GM19455 (cell line): ENCODE data around the gene NCF2.
"Not testable (repeated sequence)": the region's sequence is repeated elsewhere in the genome, so short reads cannot be mapped to it uniquely, and the experiment has no call there.

Source experiments
- ATAC-seq: cut with Tn5 transposase; IDR thresholded peaks from one replicate; pipeline ENCODE4 v1.9.1; 2021; ENCODE audit not compliant: unreplicated experiment

The NCF2 gene, protein sequence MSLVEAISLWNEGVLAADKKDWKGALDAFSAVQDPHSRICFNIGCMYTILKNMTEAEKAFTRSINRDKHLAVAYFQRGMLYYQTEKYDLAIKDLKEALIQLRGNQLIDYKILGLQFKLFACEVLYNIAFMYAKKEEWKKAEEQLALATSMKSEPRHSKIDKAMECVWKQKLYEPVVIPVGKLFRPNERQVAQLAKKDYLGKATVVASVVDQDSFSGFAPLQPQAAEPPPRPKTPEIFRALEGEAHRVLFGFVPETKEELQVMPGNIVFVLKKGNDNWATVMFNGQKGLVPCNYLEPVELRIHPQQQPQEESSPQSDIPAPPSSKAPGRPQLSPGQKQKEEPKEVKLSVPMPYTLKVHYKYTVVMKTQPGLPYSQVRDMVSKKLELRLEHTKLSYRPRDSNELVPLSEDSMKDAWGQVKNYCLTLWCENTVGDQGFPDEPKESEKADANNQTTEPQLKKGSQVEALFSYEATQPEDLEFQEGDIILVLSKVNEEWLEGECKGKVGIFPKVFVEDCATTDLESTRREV

DNA sequence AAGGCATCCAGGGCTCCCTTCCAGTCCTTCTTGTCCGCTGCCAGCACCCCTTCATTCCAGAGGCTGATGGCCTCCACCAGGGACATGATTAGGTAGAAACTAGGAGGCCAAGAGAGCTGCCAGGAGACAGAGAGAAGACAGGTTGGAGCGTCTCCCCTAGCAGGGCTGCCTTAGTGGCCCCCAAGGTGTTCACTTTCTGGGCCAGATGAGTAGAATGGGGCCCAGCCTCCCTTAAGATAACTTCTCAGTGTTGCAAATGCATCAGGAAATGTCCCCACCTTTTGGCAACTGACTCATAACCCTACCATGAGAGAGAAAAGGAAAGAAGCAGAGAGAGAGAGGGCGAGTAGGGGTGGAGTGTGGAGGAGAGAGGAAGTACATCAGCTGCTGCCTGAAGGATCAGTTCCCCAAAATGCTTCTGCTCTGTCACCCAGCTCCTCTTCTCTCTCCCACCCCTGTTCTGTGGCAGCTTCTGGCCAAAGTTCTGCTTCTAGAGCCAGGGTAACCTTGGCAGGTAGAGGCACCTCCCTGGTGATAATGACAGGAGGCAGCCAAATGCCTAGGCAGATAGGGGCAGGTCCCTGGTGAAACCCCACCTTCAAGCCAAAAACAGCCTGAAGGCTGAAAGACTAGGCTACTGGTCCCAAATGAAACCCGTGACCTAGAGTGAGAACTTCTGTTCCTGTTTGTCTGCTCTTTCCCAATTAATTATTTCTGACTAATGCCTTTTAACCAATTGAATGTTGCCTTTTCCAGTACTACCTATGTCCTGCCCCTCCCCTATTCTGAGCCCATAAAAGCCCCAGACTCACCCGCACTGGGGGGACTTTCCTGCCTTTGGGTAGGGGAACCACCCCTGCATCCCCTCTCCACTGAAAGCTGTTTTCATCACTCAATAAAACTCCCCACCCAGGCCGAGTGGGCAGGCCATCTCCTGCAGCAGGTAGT, at the start of gene NCF2:
NCF2 (minus strand) TSS at position 216 of the 948 bp plus-strand sequence; CDS start at position 86, 130 bp downstream.
- peak; percentile 81 for ATAC-seq

DNA sequence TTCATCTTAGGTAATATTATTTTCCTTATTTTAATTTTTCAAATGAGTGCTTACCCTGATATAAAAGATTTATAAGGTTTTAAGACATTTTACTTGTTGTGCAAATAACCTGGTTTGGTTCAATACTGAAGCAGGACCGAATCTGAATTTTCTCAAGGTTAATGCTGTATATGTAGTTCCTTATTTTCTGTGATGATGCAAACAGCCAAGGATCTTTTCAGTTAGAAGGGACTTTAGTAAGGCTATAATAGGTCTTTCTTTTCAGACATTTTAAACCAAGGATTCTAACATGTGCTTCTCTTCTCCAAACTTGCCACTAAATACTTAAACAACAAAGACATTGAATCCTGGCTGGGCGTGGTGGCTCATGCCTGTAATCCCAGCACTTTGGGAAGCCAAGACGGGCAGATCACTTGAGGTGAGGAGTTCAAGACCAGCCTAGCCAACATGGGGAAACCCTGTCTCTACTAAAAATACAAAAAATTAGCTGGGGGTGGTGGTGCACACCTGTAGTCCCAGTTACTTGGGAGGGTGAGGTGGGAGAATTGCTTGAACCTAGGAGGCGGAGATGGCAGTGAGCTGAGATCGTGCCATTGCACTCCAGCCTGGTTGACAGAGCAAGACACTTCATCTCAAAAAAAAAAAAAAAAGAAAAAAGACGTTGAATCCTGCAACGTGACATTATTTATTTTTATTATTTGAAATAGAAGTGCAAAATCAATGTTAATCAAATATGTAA, 48.6 kb upstream of the NCF2 start:
- ATAC-seq: no peak

DNA sequence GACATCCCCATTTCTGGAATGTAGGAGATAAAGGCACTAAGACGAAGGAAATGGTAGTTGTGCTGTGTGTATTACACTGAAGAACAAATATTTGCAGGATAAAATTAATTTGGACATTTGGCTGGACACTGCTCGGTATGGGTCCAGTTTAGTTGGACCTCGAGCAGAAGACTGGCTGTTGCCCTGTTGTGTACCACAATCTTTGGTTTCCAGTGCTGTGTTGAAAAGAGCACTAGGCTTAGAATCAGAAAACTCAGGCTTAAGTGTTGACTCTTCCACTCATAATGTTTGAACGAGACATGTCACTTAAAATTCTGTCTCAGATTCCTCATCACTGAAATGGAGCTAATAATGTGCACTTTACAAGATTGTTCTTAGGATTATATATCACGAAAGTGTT, 46.5 kb upstream of the NCF2 start:
- ATAC-seq: no peak

DNA sequence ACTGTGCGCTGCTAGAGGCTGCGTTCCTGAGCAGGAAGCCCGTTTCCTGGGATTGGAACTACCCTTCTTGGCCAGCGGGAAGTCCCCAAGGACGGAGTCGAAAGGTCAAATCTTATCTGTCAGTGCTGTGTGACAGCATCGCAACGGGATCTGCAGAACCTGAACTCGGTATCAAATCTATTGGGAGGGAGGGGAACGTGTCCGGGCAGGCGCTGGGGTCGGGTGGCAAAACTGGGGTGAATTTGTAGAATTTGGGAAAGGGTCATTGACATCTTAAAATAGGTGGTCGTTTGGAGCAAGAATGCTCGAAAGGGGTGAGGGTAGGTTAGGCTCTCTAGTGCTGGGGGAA, 46.0 kb upstream of the NCF2 start:
- peak; percentile 0 for ATAC-seq

DNA sequence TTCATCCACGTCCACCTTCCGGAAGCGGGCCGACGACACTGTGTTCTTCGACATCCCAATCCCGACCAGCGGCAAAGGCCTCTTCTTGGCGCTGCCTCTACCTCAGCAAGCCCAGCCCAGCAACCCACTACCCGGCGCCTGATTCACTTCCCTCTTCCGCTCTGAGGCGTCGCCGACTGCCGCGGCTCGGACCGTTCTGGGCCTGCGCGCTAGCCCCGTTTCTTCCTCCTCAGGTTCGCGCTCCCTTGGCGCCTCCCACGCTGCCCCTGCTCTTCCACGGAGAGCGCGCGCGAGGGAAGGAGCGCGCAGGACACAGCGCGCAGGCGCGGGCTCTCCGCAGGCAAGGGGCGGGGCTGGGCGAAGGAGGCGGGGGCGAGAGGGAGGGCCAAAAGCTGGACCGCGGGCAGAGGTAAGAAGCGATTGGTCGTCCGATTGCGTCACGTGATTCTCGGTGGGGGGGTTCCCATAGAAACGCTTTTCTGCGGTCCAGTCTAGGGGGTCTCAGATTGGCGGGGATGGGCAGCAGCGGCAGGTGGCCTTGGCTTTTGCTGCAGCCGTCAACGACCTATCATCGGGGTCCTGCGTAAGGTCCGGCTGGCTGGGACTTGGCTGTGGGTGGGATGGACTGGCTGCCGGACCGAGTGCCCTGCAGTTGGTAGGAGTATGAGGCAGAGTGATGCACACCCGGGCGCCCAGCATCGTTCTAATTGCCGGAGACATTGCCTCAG, 45.5 kb upstream of the NCF2 start, which contains the start of gene ARPC5:
ARPC5 (minus strand) TSS at position 178 of the 728 bp plus-strand sequence; CDS start at position 54, 124 bp downstream.
- peak; percentile 85 for ATAC-seq

DNA sequence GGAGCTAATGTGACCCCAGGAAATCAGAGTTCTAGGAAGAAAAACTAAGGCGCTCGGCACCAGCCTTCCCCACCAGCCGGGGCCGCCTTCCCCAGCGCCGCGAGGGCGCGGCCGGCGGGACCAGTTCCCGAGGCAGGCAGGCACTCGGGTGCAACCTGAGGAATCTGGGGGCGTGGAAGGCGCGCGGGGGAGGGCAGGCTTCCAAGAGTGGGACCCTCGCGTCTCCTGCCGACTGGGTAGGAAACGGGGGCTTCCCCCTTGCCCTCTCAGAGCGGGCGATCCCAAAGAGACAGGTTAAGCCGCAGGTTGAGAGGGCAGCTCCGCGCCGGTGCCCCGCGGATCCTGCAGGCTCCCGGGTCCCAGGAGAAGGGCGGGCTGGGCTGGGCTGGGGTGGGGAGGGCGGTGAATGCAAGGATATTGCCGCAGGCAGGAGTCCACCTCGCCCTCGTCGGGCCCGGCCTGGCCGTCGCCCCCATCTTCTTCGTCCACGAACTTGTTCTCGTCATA, 44.9 kb upstream of the NCF2 start:
- peak; percentile 4 for ATAC-seq

DNA sequence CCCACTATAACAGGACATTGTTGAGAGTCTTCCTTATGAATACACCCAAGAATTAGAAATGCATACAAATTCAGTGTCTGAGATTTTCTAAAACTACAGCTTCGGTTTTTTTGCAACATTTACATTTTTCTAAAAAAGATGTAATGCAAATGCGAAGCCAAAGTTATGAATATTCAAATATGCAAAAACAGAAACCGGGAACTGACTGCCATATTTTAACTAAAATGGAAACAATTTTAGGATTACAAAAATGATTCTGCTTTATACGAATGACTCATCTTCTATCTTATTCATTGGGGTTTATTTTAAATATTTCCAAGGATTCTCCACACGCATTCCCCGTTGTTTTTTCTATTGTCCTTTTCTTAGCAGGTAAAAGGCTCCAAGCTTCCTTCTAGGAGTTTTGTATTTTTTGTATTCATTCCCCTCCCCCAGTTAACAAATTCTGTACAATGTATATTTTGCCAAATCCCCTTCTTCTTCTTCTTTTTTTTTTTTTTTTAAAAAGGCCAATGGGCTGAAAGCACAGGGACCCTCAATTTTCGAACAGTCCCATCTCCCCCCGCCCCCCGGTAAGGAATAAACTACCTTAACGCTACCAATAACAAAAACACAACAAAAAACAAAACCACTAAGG, 44.3 kb upstream of the NCF2 start:
- no peak for ATAC-seq

DNA sequence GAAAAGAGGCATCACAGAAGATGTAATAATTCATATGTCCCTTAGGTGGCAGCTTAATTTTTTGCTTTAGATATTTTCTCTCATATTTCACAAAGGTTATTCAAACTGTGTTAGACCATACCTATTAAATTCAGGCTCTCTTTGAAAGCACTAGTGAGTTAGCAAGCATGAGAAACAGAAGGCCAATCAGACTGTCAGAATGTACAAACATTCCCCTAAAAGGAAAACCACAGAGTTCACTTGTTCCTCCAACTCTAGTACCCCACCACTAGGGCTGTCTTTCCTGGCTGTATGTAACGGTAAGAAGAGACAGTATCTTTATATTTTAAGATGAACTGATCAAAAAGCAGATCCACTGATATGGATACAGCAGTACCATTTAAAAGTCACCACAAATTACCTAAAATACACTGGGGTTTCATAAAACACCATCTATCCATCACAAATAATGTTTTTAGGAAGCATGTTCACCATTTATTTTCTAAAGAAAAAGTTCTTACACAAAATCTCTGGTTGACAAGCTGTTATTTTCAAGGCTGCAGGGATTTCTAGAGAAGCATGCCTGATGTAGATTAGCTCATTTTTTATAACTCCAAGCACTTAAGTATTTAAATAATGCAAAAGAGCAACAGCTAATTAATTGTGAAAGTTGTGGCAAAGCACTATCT, 43.6 kb upstream of the NCF2 start:
- ATAC-seq: peak; percentile 37

DNA sequence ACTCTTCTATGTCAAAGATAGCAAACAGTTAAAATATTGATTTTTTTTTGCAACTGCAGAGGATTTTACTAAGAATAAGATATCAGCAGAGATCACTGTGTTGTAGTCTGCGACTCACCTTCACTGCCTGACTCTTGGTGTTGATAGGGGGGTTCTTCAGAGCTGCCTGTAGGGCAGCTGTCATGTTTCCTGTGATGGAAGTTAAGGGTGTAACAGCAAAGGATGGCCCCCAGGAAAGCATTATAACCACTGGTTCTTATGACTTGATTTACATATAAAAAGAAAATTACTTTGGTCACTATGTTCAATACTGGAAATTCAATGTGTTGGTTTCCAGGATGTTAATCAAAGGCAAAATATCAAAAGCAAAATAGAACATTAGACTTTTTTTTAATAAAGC, 42.7 kb upstream of the NCF2 start:
- no peak for ATAC-seq

DNA sequence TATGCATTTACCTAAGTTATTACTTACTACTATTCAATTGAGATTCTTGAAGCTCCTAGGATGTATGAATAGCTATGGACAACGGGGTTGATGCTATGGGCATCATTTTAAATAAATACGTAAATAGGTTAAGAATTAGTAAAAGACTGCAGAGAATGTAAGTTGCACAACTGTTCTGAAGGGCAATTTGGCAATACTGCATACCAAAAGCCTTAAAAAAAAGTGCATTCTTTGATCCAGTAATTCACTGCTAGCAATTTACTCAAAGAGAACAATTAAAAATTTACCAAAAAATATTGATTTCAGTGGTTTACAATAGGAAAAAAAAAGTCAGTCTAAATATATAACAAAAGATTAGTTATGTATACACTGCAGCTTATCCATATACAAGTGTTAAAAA, 41.9 kb upstream of the NCF2 start:
- no peak for ATAC-seq

DNA sequence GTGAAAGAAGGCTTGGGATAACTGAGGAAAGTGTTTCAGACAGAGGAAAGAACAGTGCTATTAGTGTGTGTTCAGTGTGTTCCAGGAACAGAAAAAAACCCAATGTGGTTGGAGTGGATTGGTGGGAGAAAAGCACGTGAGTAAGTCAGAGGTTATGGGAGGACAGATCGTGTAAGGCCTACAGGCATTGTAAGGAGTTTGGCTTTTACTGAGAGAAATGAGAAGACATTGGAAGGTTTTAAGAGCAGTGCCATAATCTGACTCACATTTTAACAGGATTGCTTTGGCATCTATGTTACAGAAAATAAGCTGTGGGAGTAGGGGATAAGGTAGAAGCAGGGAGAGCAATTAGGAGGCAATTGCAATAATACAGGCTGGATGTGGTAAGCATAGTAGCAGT, 40.5 kb upstream of the NCF2 start:
- no peak for ATAC-seq

DNA sequence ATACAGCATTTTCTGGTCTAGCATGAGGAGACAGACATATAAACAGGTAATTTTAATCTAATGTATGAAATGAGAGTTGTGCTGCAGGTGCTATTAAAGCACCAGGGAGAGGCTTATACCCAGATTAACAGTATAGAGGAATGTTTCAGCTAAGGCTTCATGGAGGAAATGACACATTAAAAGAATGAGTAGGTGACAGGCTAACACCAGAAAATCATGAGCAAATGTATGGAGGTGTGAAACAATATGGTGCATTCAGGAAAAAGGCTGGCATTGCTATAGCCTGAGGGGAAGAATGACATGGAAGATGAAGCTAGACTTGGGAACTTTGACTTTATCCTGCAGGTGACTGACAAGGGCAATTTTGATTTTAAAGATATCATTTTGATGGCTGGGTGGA, 38.3 kb upstream of the NCF2 start:
- no peak for ATAC-seq

DNA sequence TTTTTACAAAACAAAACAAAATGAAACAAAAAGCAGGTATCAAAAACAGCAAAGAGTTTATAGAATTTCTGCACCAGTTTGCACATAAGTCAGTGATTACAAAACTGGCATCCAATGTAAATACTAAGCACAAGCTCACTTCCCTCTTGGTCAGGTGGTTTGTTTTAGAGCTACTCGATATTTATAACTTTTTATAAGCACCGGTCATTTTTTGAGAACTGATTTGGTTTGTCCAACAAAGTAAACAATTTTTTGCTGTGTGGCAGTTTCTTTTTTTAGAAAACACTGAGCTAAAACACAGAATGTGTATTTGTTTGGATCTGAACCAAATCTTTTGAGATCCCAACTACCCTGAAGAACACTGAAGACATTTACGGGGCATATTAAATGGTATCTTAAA, 36.0 kb upstream of the NCF2 start:
- not testable (repeated sequence) for ATAC-seq

DNA sequence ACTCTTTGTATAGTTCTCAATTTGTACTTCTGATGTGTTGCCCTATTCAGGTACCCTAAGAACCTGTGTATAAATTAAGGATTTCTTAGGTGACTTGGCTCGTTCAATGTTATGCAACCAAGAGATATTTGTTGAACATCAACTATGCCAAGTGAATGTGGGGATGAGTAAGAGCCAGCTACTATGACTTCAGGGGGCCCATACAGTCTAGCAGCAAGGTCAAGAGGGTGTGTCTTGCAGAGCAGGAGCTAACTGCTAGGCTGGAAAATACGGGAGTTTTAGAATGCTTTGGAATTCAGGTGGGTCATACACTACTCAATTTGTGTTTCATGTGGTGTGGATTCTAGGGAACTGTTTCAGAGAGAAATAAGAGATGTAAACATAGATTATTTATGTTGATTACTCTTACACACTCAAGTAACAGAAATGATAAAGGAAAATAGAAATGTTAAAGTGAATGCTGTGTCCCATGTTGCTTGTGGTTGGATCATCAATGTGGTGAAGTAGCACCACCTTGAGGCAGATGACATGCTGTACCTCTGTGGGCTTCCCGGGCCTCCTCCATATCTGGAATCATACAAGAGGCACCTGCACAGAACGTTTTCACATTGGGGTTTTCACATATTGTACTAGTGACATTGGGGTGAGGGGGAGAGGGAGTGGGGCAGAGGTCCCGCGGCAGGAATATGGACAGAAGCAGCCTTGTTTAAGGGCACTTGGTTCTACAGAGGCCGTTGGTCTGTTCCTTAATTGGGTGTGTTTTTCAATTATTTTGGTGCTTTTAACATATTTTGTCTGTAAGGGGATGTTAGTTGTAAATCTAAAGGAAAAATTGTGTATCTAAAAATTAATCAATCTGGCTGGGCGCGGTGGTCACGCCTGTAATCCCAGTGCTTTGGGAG, 32.9 kb upstream of the NCF2 start:
- ATAC-seq: peak; percentile 83

DNA sequence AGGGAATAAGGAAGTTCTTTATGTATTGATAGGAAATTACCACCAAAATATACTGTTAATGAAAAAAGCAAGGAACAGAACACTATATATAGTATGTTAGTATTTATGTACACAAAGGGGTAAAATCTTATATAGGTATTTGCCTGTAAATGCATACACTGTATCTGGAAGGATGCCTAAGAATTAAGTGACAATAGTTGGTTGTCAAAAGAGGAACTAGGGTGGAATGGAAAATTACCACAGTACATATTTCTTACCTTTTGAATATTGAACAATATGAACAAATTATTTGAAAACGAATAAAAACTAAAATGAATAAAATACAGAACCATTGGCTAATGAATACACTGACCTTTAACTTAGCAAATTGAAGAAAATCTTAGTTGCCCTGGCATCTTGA, 31.8 kb upstream of the NCF2 start:
- no peak for ATAC-seq

DNA sequence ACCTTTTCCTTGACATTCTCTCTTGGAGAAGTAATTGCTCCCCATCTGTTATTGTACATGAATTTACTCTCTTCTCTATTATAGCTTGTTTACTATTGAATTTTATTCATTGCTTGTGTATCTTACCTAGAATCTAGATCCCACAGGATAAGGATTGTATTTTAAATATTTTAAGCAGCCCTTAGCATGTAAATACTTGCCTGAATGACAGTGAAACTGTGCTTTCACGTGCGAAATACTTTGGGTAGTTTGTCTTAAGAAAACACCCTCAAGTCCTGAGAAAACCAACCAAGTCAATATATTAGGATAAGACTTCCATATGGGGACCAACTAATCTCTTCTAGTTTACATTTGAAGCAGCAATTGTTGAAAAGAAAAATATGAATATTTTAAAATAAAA, 30.1 kb upstream of the NCF2 start:
- ATAC-seq: no peak

DNA sequence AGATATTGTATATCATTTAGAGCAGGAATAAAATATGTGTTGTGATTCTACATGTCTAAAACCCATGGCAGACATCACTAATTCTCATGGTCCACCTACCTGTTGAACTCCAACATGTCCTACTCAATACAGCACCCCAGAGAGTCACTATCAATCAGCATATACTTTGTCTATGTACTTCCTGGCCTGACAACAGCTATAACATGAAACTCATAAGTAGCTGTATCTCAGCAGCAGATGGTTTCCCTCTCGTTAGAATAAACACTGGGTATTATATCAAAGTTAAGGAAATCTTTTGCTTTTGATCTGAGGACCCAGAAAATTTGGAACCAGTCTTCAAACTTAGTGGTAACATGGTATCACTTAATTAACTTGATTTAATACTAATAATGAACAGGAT, 29.5 kb upstream of the NCF2 start:
- ATAC-seq: no peak

DNA sequence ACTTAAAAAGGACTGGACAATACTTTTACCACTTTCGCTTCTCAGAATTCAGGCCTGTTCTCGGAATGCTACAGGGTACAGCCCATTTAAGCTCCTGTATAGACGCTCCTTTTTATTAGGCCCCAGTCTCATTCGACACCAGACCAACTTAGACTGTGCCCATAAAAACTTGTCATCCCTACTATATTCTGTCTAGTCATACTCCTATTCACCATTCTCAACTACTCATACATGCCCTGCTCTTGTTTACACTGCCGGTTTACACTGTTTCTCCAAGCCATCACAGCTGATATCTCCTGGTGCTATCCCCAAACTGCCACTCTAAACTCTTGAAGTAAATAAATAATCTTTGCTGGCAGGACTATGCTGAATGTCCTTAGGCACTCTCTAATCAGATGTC, 27.9 kb upstream of the NCF2 start:
- not testable (repeated sequence) for ATAC-seq
